T-helper 1 cell treated with Interleukin-12 subunit alpha and Interleukin-12 subunit beta and Interleukin-4 antibody, amounts not matched to agents 30 μg/mL and 1 μg/mL, for 36 hours (primary cell): Measurements from ENCODE around the gene CLDN2.
"Not testable (repeated sequence)": the region's sequence is repeated elsewhere in the genome, so short reads cannot be mapped to it uniquely, and the experiment has no call there.

Experiments used
- H3K27ac Mint-ChIP-seq: one replicate; pipeline ENCODE4 v1.8.0; 2021; ENCODE audit warnings: mild to moderate bottlenecking, mixed read lengths
- H3K27me3 Mint-ChIP-seq: one replicate; pipeline ENCODE4 v1.8.0; 2021; ENCODE audit warnings: low read depth, mixed read lengths
- H3K36me3 Mint-ChIP-seq: one replicate; pipeline ENCODE4 v1.8.0; 2021; ENCODE audit warnings: low read depth, mixed read lengths
- H3K4me1 Mint-ChIP-seq: one replicate; pipeline ENCODE4 v1.8.0; 2021; ENCODE audit warnings: low read depth, mixed read lengths
- H3K4me3 Mint-ChIP-seq: one replicate; pipeline ENCODE4 v1.8.0; 2021; ENCODE audit warnings: mild to moderate bottlenecking, moderate library complexity, mixed read lengths
- H3K9me3 Mint-ChIP-seq: one replicate; pipeline ENCODE4 v1.8.0; 2021; ENCODE audit warnings: mixed read lengths

Gene CLDN2

DNA sequence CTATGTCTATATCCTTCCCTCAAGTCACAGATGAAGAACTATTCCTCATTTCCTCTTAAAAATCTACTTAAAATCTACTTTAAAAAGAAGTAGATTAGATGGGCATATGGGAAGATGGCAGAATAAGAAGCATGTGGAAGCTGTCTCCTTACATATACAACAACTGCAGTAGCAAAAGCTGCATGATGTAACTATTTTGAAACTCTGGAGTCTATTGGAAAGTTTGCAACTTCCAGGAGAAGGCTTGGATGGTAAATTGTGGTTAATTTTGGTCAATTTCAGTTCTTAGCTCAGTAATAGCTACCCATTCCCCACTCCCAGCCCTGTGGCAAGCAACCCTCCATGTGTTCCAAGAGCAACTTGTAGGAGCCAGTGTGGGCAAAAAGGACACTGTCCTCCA lies 42.9 kb downstream of the CLDN2 start:
- Mint-ChIP-seq H3K36me3 (no peaks in the 10 kb centered on the region), H3K4me3 (no peak overlapping the region), H3K27ac (no peak overlapping the region), H3K27me3 (no peaks in the 10 kb centered on the region), H3K4me1 (no peaks in the 10 kb centered on the region), H3K9me3 (no peaks in the 10 kb centered on the region)

- Mint-ChIP-seq H3K27ac (no peak overlapping the region), H3K9me3 (no peaks in the 10 kb centered on the region), H3K27me3 (no peaks in the 10 kb centered on the region), H3K4me1 (no peaks in the 10 kb centered on the region), H3K4me3 (no peak overlapping the region), H3K36me3 (no peaks in the 10 kb centered on the region)
Measured at GRCh38 chrX:106964290-106964689, 44.1 kb downstream of the CLDN2 start.

DNA sequence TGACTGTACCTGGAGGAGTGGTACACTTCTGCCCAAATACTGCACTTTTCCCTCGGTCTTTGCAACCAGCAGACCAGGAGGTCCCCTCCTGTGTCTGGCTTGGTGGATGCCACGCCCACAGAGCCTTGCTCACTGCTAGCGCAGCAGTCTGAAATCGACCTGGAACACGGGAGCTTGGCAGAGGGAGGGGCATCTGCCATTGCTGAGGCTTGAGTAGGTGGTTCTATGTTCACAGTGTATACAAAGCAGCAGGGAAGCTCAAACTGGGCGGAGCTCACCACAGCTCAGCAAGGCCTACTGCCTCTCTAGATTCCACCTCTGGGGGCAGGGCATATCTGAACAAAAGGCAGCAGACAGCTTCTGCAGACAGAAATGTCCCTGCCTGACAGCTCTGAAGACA lies 46.3 kb downstream of the CLDN2 start:
- not testable (repeated sequence) for H3K4me3 Mint-ChIP-seq, H3K27ac Mint-ChIP-seq, H3K9me3 Mint-ChIP-seq, H3K27me3 Mint-ChIP-seq, H3K36me3 Mint-ChIP-seq, H3K4me1 Mint-ChIP-seq

DNA sequence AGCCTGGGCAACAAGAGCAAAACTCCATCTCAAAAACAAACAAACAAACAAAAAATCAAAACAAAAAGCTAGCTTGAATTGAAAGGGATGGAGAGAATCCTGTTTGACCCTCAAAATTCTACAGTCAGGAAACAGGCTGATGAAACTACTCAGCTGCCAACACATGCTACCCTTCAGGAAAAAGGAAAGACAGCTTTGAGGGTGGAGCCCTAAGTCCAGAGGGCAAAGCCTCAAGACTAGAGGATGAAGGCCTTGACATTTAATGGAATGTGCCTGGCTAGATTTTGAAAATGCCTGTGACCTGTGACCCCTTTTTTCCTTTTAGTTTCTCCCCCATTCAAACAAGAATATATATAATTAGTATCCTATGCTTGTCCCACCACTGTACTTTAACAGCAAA lies 52.7 kb downstream of the CLDN2 start:
- no peak overlapping the region for H3K4me3 Mint-ChIP-seq
- H3K9me3 Mint-ChIP-seq: no peaks in the 10 kb centered on the region
- H3K27ac Mint-ChIP-seq: no peak overlapping the region
- H3K27me3 Mint-ChIP-seq: no peaks in the 10 kb centered on the region
- no peaks in the 10 kb centered on the region for H3K36me3 Mint-ChIP-seq
- no peaks in the 10 kb centered on the region for H3K4me1 Mint-ChIP-seq

- Mint-ChIP-seq H3K9me3 (no peaks in the 10 kb centered on the region), H3K36me3 (no peaks in the 10 kb centered on the region), H3K4me3 (no peak overlapping the region), H3K27me3 (no peaks in the 10 kb centered on the region), H3K4me1 (no peaks in the 10 kb centered on the region), H3K27ac (no peak overlapping the region)
Measured at GRCh38 chrX:106973433-106974149, 53.4 kb downstream of the CLDN2 start.

- Mint-ChIP-seq H3K4me1 (no peaks in the 10 kb centered on the region), H3K36me3 (no peaks in the 10 kb centered on the region), H3K27ac (no peak overlapping the region), H3K4me3 (no peak overlapping the region), H3K27me3 (no peaks in the 10 kb centered on the region), H3K9me3 (no peaks in the 10 kb centered on the region)
Measured at GRCh38 chrX:106976416-106976815, 56.2 kb downstream of the CLDN2 start.
